Measurements from ENCODE around the gene HAVCR2. TPM values are rescaled to one million over a fixed set of nuclear protein-coding genes. Genes with fewer than 3 reads are reported as not detected.

HAVCR2 gene
- total RNA-seq, 1 experiment from 2014 or later: not detected

DNA sequence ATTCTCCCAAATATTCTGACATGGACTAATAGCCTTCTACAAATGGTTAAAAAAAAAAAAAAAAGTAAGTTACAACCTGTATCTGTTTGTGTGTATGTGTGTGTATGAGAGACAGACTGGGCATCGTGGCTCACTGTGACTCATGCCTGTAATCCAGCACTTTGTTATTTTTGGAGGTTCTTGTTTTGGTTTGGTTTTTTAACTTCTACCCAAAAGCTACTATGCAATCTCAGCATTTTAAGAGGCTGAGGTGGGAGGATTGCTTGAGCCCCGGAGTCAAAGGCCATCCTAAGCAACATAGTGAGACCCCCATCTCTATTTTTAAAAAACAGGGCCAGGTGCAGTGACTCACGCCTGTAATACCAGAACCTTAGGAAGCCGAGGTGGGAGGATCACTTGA lies 32.3 kb downstream of the HAVCR2 start:
- no peak overlapping the region for H3K27ac Mint-ChIP-seq
- Histone ChIP-seq H3K9ac (ENCODE audit: extremely low read depth, insufficient read length, low read length) (no peak overlapping the region), H3K27me3 (ENCODE audit: insufficient read depth, low read length) (no peaks in the 10 kb centered on the region), H3K23ac (ENCODE audit: insufficient read length, low read depth, low read length) (no peak overlapping the region), H2BK15ac (ENCODE audit: low read depth, low read length) (no peak overlapping the region), H3K9me3 (ENCODE audit: control insufficient read depth, low read depth, low read length) (no peaks in the 10 kb centered on the region), H3K79me1 (ENCODE audit: insufficient read depth, low read depth, low read length, poor library complexity, severe bottlenecking) (no peaks in the 10 kb centered on the region), H3K14ac (ENCODE audit: insufficient read depth, low read length) (no peak overlapping the region), H3K79me2 (ENCODE audit: insufficient read depth, low read length) (no peaks in the 10 kb centered on the region), H3T11ph (ENCODE audit: low read length) (no peak overlapping the region), H3K27ac (ENCODE audit: insufficient read length, low read depth, low read length) (no peak overlapping the region), H3K18ac (ENCODE audit: insufficient read length, low read depth, low read length) (no peak overlapping the region), H2AK5ac (ENCODE audit: insufficient read length, low read length) (no peak overlapping the region), H3K23me2 (ENCODE audit: insufficient read length, low read depth, low read length, poor library complexity, severe bottlenecking) (no peaks in the 10 kb centered on the region), H3K4me1 (ENCODE audit: insufficient read depth, low read length) (no peaks in the 10 kb centered on the region), H2AFZ (ENCODE audit: low read length) (no peak overlapping the region), H3K4me2 (ENCODE audit: insufficient read depth, insufficient read length, low read length) (no peak overlapping the region), H3K4ac (ENCODE audit: low read depth, low read length) (no peak overlapping the region), H3K56ac (ENCODE audit: insufficient read length, low read depth, low read length) (no peak overlapping the region), H4K8ac (replicated peaks; ENCODE audit: insufficient read length, low read depth, low read length) (no peak overlapping the region), H4K20me1 (ENCODE audit: control insufficient read depth, insufficient read depth, insufficient read length) (no peaks in the 10 kb centered on the region), H2BK5ac (ENCODE audit: insufficient read length, low read length) (no peak overlapping the region), H2BK20ac (ENCODE audit: low read depth, low read length, poor library complexity, severe bottlenecking) (no peak overlapping the region), H4K5ac (ENCODE audit: insufficient read length, low read depth, low read length) (no peak overlapping the region), H2BK120ac (ENCODE audit: low read depth, low read length, poor library complexity, severe bottlenecking) (no peak overlapping the region), H2BK12ac (ENCODE audit: insufficient read length, low read depth, low read length) (no peak overlapping the region), H4K91ac (ENCODE audit: insufficient read length, low read depth, low read length) (no peak overlapping the region)
- no peaks in the 10 kb centered on the region for H3K36me3 Mint-ChIP-seq (ENCODE audit: insufficient read depth in 1 of 3, low read depth in 3 of 3)
- H3K27me3 Mint-ChIP-seq (ENCODE audit: low read depth): no peaks in the 10 kb centered on the region
- WGBS (ENCODE audit: extremely low coverage, insufficient read length, low lambda C conversion rate): no CpG with 5 or more reads among the region's 4 CpGs
- no peak for TF ChIP-seq CTCF (conservative IDR thresholded peaks at IDR 0.05)
- H3K4me3 Mint-ChIP-seq: no peak overlapping the region
- no peaks in the 10 kb centered on the region for H3K9me3 Mint-ChIP-seq
- H3K4me1 Mint-ChIP-seq: no peaks in the 10 kb centered on the region
- DNase-seq: no peak
